NT2/D1 (cell line): ENCODE data around the gene TNNT2.
A peak's percentile ranks its signal among the peaks of the same experiment; 100 is the strongest.

Source experiments
- DNase-seq: peaks from one replicate; pipeline ENCODE4 v3.0.0-alpha.2; 2011; ENCODE audit warnings: low read depth, low spot score
- H3K27me3 ChIP-seq: 2 replicates; pipeline ENCODE4 v1.6.0; 2011; ENCODE audit warnings: mild to moderate bottlenecking; ENCODE audit not compliant: insufficient read length, insufficient read depth
- H3K36me3 ChIP-seq: 2 replicates; pipeline ENCODE4 v1.6.1; 2011; ENCODE audit warnings: mild to moderate bottlenecking, low read length, mixed read lengths; ENCODE audit not compliant: insufficient read depth, insufficient read length
- H3K4me1 ChIP-seq: 2 replicates; pipeline ENCODE4 v1.5.1; 2011; ENCODE audit not compliant: insufficient read depth, insufficient read length
- H3K4me3 ChIP-seq: 2 replicates; pipeline ENCODE4 v1.5.1; 2011; ENCODE audit warnings: low read depth; ENCODE audit not compliant: insufficient read length
- H3K9ac ChIP-seq: 2 replicates; pipeline ENCODE4 v1.6.0; 2011; ENCODE audit warnings: low read depth; ENCODE audit not compliant: insufficient read length
- H3K9me3 ChIP-seq: 2 replicates; pipeline ENCODE4 v1.5.1; 2011; ENCODE audit warnings: mild to moderate bottlenecking, low read length; ENCODE audit not compliant: insufficient read depth
- SUZ12 ChIP-seq: IDR thresholded peaks from 2 replicates; pipeline ENCODE4 v1.6.1; 2011; ENCODE audit not compliant: insufficient read length, insufficient read depth; ENCODE audit errors: extremely low read depth
- YY1 ChIP-seq: IDR thresholded peaks from 2 replicates; pipeline ENCODE4 v1.6.1; 2011; ENCODE audit not compliant: insufficient read length, insufficient read depth
- ZNF274 ChIP-seq: IDR thresholded peaks from 2 replicates; pipeline ENCODE4 v1.6.1; 2011; ENCODE audit warnings: mild to moderate bottlenecking, low read depth, low read length

TNNT2 gene

GRCh38 chr1:201377611-201378092 lies at the start of gene TNNT2:
Gene TNNT2 (minus strand): TSS chr1:201377680. CDS start chr1:201373254, 4,426 bp downstream.
- H3K9ac ChIP-seq, result peak within 1 kb of the TSS; percentile 62
- H3K9me3 ChIP-seq, result no peaks in the 10 kb centered on the region
- no peaks in the 10 kb centered on the region for H3K36me3 ChIP-seq
- H3K4me1 ChIP-seq, result peaks cover 41% of the 10 kb centered on the region
- H3K4me3 ChIP-seq, result no peak within 1 kb of the TSS
- DNase-seq, result no peak
- TF ChIP-seq YY1, result no peak
- no peaks in the 10 kb centered on the region for H3K27me3 ChIP-seq

DNA sequence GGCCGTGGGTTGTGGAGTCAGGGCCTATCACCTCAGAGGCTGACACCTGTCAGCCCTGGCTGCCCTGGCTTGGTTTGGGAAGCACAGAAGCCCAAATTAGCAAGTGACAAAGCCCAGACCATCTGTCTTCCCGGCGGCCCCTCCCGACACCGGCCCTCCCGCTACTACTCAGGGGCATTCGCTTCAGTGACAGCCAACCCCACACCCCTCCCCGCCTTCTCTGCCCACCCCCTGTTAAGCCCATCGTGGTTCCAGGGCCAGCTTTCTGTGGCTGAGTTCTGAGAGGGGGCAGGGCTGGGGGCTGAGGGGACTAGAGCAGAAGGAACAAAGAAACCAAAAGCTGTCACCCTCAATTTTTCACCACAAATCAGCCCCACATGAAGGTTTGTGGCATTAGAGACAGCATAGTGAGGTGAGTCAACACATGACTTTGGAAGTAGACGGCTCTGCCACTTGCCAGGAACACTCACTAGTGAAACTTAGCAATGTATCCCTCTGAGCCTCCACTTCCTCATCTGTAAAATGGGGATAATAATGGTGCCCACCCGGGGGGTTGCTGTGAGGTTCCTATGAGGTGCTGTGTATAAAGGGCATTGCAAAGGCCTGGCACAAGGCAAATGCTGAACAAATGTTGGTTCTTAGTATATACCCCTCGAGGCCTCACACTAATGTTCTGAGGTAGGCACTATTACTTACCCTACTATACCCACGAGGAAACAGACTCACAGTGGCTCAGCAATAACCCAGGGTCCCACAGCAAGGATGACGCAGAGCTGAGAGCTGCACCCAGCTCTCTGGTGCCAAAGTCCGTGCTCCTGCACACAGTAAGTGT lies 49.2 kb upstream of the TNNT2 start:
- Histone ChIP-seq H3K27me3 (no peaks in the 10 kb centered on the region), H3K4me3 (no peak overlapping the region), H3K36me3 (no peaks in the 10 kb centered on the region), H3K9me3 (peaks cover 6% of the 10 kb centered on the region; the same call in 1 of the 2 replicates), H3K9ac (no peak overlapping the region), H3K4me1 (peaks cover 17% of the 10 kb centered on the region)
- TF ChIP-seq ZNF274 (no peak), YY1 (no peak), SUZ12 (no peak)
- no peak for DNase-seq

DNA sequence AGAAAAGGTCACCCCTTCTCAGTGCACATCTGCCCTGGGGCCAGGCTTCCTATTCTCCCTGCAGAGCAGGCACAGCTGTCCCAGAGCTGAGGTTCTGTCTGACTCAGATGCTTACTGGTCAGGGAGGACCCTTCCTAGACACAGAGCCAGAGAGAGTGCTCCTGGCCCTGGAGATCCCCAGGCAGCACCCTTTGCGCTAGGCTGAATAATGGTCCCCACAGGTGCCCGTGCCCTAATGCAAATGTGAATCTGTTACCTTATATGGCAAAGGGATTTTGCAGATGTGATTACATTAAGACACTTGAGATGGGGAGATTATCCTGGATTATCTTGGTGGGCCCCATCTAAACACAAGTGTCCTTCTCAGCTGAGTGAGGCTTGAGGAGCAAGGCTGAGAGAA lies 46.7 kb upstream of the TNNT2 start:
- Histone ChIP-seq H3K27me3 (no peaks in the 10 kb centered on the region), H3K4me3 (no peak overlapping the region), H3K4me1 (peaks cover 15% of the 10 kb centered on the region), H3K9ac (no peak overlapping the region), H3K36me3 (no peaks in the 10 kb centered on the region), H3K9me3 (peaks cover 6% of the 10 kb centered on the region; the same call in 1 of the 2 replicates)
- TF ChIP-seq ZNF274, result no peak
- no peak for TF ChIP-seq SUZ12
- no peak for TF ChIP-seq YY1
- no peak for DNase-seq

DNA sequence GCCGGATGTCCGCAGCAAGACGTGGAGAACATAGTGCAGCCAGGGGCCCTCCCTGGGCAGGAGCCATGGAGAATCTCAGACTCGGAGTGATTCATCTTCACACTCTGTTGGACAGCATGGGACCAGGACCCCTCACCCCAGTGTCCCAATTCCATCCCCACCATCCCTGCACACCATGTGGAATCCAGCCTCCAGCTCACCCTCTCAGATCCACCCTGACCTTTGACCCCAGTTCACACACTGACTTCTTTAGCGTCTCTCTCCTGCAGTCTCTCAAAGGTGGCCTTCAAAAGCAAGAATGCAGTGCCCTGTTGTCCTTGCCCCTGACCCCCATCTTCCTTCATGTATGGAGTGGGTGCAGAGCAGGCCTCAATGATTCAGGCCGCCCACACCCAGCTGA lies 46.2 kb upstream of the TNNT2 start:
- Histone ChIP-seq H3K36me3 (no peaks in the 10 kb centered on the region), H3K4me1 (peaks cover 15% of the 10 kb centered on the region), H3K4me3 (no peak overlapping the region), H3K27me3 (no peaks in the 10 kb centered on the region), H3K9me3 (peaks cover 6% of the 10 kb centered on the region; the same call in 1 of the 2 replicates), H3K9ac (no peak overlapping the region)
- no peak for DNase-seq
- no peak for TF ChIP-seq SUZ12
- TF ChIP-seq YY1, result no peak
- no peak for TF ChIP-seq ZNF274

GRCh38 chr1:201422436-201423030 lies 45.1 kb upstream of the TNNT2 start:
- H3K27me3 ChIP-seq, result no peaks in the 10 kb centered on the region
- H3K36me3 ChIP-seq, result no peaks in the 10 kb centered on the region
- DNase-seq, result no peak
- no peak overlapping the region for H3K4me3 ChIP-seq
- no peak overlapping the region for H3K9ac ChIP-seq
- H3K4me1 ChIP-seq, result peaks cover 15% of the 10 kb centered on the region
- H3K9me3 ChIP-seq, result peaks cover 6% of the 10 kb centered on the region; the same call in 1 of the 2 replicates
- TF ChIP-seq SUZ12 (no peak), YY1 (no peak), ZNF274 (no peak)

DNA sequence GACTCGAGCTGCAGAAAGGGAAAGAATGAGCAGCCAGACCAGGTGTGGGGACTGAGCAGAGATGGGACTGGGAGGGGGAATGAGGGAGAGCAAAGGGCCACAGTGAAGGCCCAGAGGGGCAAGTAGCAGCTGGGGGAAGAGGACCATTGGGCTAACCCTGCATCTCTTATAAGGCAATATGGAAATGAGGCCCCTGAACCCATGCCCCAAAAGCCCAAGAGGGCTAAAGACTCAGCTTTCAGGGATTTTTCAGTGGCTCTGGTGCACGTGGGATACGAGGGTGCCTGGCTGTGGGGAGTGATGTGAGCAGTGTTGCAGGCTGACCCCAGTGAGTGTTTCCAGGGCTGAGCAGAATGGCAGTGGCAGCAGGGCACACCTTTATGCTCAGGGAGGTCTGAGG lies 44.5 kb upstream of the TNNT2 start:
- Histone ChIP-seq H3K4me1 (peaks cover 15% of the 10 kb centered on the region), H3K9ac (no peak overlapping the region), H3K4me3 (no peak overlapping the region), H3K9me3 (peaks cover 9% of the 10 kb centered on the region; the same call in 1 of the 2 replicates), H3K36me3 (no peaks in the 10 kb centered on the region), H3K27me3 (no peaks in the 10 kb centered on the region)
- TF ChIP-seq ZNF274, result no peak
- no peak for TF ChIP-seq YY1
- TF ChIP-seq SUZ12, result no peak
- no peak for DNase-seq

- Histone ChIP-seq H3K36me3 (no peaks in the 10 kb centered on the region), H3K4me3 (no peak overlapping the region), H3K9ac (no peak overlapping the region)
These were observed 43.6 kb upstream of the TNNT2 start for GRCh38 chr1:201421041-201421440.

More at GRCh38 chr1:201421041-201421440, 43.6 kb upstream of the TNNT2 start:
- peaks cover 19% of the 10 kb centered on the region for H3K9me3 ChIP-seq
- DNase-seq, result no peak
- no peaks in the 10 kb centered on the region for H3K27me3 ChIP-seq
- TF ChIP-seq YY1 (no peak), SUZ12 (no peak), ZNF274 (no peak)
- peaks cover 11% of the 10 kb centered on the region for H3K4me1 ChIP-seq
